GM21390 (cell line): ENCODE measurements around the gene LRP10.
"Not testable (repeated sequence)": the region's sequence is repeated elsewhere in the genome, so short reads cannot be mapped to it uniquely, and the experiment has no call there.

Experiments
- ATAC-seq: cut with Tn5 transposase; IDR thresholded peaks from one replicate; pipeline ENCODE4 v1.9.1; 2021; ENCODE audit not compliant: unreplicated experiment

The LRP10 gene

GRCh38 chr14:22842211-22843122 lies 29.1 kb upstream of the LRP10 start:
- no peak for ATAC-seq

- ATAC-seq, result no peak
These were observed 28.2 kb upstream of the LRP10 start for GRCh38 chr14:22843123-22843925.

GRCh38 chr14:22844221-22845102 lies 27.1 kb upstream of the LRP10 start:
- ATAC-seq, result no peak

- no peak for ATAC-seq
These were observed 26.5 kb upstream of the LRP10 start for GRCh38 chr14:22845103-22845394.

GRCh38 chr14:22845821-22846625 lies 25.5 kb upstream of the LRP10 start:
- ATAC-seq, result no peak

- ATAC-seq, result no peak
These were observed 24.7 kb upstream of the LRP10 start for GRCh38 chr14:22846811-22847307.

- ATAC-seq, result no peak
These were observed 23.7 kb upstream of the LRP10 start for GRCh38 chr14:22847661-22848341.

GRCh38 chr14:22848351-22849164 lies 23.0 kb upstream of the LRP10 start:
- ATAC-seq, result no peak

- ATAC-seq, result no peak
These were observed 22.2 kb upstream of the LRP10 start for GRCh38 chr14:22849212-22849819.

GRCh38 chr14:22850944-22851764 lies 20.4 kb upstream of the LRP10 start:
- no peak for ATAC-seq

- not testable (repeated sequence) for ATAC-seq
These were observed 19.4 kb upstream of the LRP10 start for GRCh38 chr14:22852178-22852577.

GRCh38 chr14:22852599-22852939 lies 19.0 kb upstream of the LRP10 start:
- no peak for ATAC-seq

- peak; percentile 75 for ATAC-seq
These were observed 18.4 kb upstream of the LRP10 start for GRCh38 chr14:22852940-22853767.

GRCh38 chr14:22854296-22854695 lies 17.2 kb upstream of the LRP10 start:
- not testable (repeated sequence) for ATAC-seq

- no peak for ATAC-seq
These were observed 16.4 kb upstream of the LRP10 start for GRCh38 chr14:22854963-22855724.

- ATAC-seq, result no peak
These were observed 15.1 kb upstream of the LRP10 start for GRCh38 chr14:22856428-22856827.
